Transverse colon (tissue), 4 donors: ENCODE data around the gene RELA. TPM values are rescaled to one million over a fixed set of nuclear protein-coding genes. Genes with fewer than 3 reads are reported as not detected.

Source experiments
- DNase-seq: peaks from one replicate; pipeline ENCODE4 v3.0.0-alpha.2; 2019
- H3K27ac ChIP-seq, 4 donors: fragments of 200-600 bp; sonication (generic); 2 replicates each; pipeline ENCODE4 v1.5.1; 2016 to 2018; ENCODE audit warnings: inconsistent platforms in 4 of 4
- H3K27me3 ChIP-seq: fragments of 200-600 bp; sonication (generic); 2 replicates; pipeline ENCODE4 v1.5.1; 2017; ENCODE audit warnings: inconsistent platforms
- H3K36me3 ChIP-seq, 4 donors: fragments of 200-600 bp; sonication (generic); 2 replicates each; pipeline ENCODE4 v1.5.1; 2017 to 2019; ENCODE audit warnings: inconsistent platforms in 4 of 4
- H3K4me1 ChIP-seq, 4 donors: fragments of 200-600 bp; sonication (generic); 2 replicates each; pipeline ENCODE4 v1.5.1; 2017 to 2020; ENCODE audit warnings: inconsistent platforms in 4 of 4
- H3K4me3 ChIP-seq, 4 donors: fragments of 200-600 bp; sonication (generic); 1 replicate in 1 of 4; 2 replicates in 3 of 4; pipeline versions ENCODE4 v1.5.1 to v1.6.1; 2017 to 2019; ENCODE audit warnings: inconsistent platforms in 4 of 4
- H3K9me3 ChIP-seq, 2 donors: fragments of 200-600 bp; sonication (generic); 2 replicates each; pipeline ENCODE4 v1.5.1; 2017 to 2019; ENCODE audit warnings: inconsistent platforms in 2 of 2
- EP300 ChIP-seq: sonication (generic); formaldehyde crosslinking; IDR thresholded peaks from one replicate; pipeline ENCODE4 v1.6.1; 2017; ENCODE audit warnings: antibody characterized with exemption, low read depth
- POLR2A ChIP-seq: fragments of 450-650 bp; IDR thresholded peaks from one replicate; pipeline ENCODE4 v1.6.1; 2016; ENCODE audit warnings: antibody characterized with exemption, mild to moderate bottlenecking, moderate library complexity
- POLR2AphosphoS5 ChIP-seq, 3 donors: sonication (generic); formaldehyde crosslinking; IDR thresholded peaks; one replicate each; pipeline ENCODE4 v1.6.1; 2016; ENCODE audit warnings: antibody characterized with exemption in 3 of 3
- WGBS, 2 donors: methylation state at CpG; one replicate each; pipeline ENCODE4 v1.1.5; 2018; ENCODE audit warnings: low coverage in 1 of 2; 5-methylcytosine and 5-hydroxymethylcytosine counted together
- in situ Hi-C, 4 donors: fragments of 200-750 bp; cut with MboI; loops; one replicate each; pipeline versions ENCODE4 v1.15.0 to v1.15.1; 2017; ENCODE audit warnings: low sequenced_read_pairs in 3 of 4, low pct_ligation_motif_present in 1 of 4, low pct_unique_long_range_greater_than_20kb in 1 of 4
- intact Hi-C: fragments of 100-400 bp; cut with DNase I; formaldehyde crosslinking; loops from one replicate; pipeline ENCODE4 v1.15.1; 2023; ENCODE audit warnings: low total_unique reads
- total RNA-seq, 4 donors: library from RNA; depleted of rRNA; stranded (reverse); fragments of >200 nt; gene quantifications; one replicate each; pipeline ENCODE4 v1.1.0, GENCODE V29; 2016
- TF ChIP-seq, protein P1 (sequence below), 5 experiments: fragments of 200-600 bp in 3 of 5; fragments of 450-650 bp in 2 of 5; sonication (generic) in 3 of 5; IDR thresholded peaks; 1 replicate in 2 of 5; 2 replicates in 3 of 5; pipeline ENCODE4 v1.5.1; 2016 to 2017; ENCODE audit warnings: antibody characterized with exemption in 5 of 5, inconsistent platforms in 3 of 5, mild to moderate bottlenecking in 2 of 5, moderate library complexity in 1 of 5

Gene RELA
- total RNA-seq, 4 donors from 2014 or later: 45.8 to 95.8 (median 58.4) TPM

DNA sequence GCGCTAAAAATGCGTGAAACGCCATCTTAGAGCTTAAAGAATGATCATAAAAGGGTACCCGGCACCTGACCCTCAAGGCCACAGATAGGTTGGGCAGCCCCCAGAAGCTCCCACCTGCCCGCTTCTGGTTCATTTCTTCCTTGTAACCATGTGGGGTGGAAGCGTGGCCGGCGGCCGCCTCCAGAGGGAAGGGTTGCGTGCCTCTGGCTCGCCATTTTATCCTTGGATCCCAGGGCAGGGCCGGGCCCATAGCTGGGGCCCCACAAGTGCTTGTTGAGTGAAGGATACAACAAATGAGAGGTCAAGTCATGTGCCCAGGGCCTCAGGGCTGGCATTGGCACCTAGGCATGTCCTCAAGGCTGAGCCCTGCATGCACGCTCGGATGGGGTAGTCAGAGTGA is 41.3 kb downstream of the RELA start:
- H3K4me1 ChIP-seq: peaks cover 3 to 12% (median 10%) of the 10 kb centered on the region in 4 donors
- H3K27me3 ChIP-seq: no peaks in the 10 kb centered on the region
- H3K9me3 ChIP-seq: no peaks in the 10 kb centered on the region
- TF ChIP-seq POLR2A (no peak), POLR2AphosphoS5 (IDR thresholded peaks at IDR 0.05) (no peak), EP300 (no peak)
- TF ChIP-seq, protein P1, sequence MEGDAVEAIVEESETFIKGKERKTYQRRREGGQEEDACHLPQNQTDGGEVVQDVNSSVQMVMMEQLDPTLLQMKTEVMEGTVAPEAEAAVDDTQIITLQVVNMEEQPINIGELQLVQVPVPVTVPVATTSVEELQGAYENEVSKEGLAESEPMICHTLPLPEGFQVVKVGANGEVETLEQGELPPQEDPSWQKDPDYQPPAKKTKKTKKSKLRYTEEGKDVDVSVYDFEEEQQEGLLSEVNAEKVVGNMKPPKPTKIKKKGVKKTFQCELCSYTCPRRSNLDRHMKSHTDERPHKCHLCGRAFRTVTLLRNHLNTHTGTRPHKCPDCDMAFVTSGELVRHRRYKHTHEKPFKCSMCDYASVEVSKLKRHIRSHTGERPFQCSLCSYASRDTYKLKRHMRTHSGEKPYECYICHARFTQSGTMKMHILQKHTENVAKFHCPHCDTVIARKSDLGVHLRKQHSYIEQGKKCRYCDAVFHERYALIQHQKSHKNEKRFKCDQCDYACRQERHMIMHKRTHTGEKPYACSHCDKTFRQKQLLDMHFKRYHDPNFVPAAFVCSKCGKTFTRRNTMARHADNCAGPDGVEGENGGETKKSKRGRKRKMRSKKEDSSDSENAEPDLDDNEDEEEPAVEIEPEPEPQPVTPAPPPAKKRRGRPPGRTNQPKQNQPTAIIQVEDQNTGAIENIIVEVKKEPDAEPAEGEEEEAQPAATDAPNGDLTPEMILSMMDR (IDR thresholded peaks at IDR 0.05): no peak
- DNase-seq: no peak
- H3K4me3 ChIP-seq: no peak overlapping the region
- in situ Hi-C loops: no loop called here
- intact Hi-C loops: no loop called here
- H3K27ac ChIP-seq: no peak overlapping the region
- peaks cover 0 to 26% (median 8%) of the 10 kb centered on the region in 4 donors for H3K36me3 ChIP-seq
- WGBS, 2 donors: 93 to 99% methylated on average over 3 to 14 of the region's 14 CpGs

DNA sequence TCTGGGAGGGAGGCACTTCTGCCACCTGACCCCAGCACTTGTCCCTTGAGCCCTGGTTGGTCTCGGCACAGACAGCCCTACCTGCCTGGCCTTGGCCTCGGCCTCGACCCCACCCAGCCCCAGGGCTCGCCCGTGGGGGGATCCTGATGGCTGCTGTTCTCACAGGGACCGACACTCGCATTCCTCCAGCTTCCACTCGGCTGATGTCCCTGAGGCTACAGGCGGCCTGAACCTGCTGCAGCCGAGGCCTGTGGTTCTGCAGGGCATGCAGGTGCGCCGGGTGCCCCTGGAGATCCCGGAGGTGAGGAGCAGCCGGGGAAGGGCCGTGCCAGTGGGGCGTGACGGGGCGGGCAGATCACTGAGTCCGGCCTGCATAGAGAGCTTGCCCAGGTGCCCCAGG is 42.0 kb downstream of the RELA start:
- in situ Hi-C loops: no loop called here
- no peak for TF ChIP-seq POLR2AphosphoS5 (IDR thresholded peaks at IDR 0.05)
- TF ChIP-seq POLR2A: no peak
- TF ChIP-seq, protein P1 (IDR thresholded peaks at IDR 0.05): no peak
- WGBS, 2 donors: 93 to 100% methylated on average over 1 to 19 of the region's 19 CpGs
- intact Hi-C loops: no loop called here
- Histone ChIP-seq H3K36me3 (peaks cover 0 to 25% (median 8%) of the 10 kb centered on the region in 4 donors), H3K27me3 (no peaks in the 10 kb centered on the region), H3K27ac (no peak overlapping the region), H3K4me1 (peaks cover 3 to 16% (median 13%) of the 10 kb centered on the region in 4 donors), H3K4me3 (no peak overlapping the region), H3K9me3 (no peaks in the 10 kb centered on the region)
- no peak for DNase-seq

GRCh38 chr11:65619281-65619928 is 43.3 kb downstream of the RELA start:
- Histone ChIP-seq H3K9me3 (no peaks in the 10 kb centered on the region), H3K36me3 (peaks cover 0 to 20% (median 8%) of the 10 kb centered on the region in 4 donors), H3K27me3 (no peaks in the 10 kb centered on the region), H3K4me3 (no peak overlapping the region), H3K4me1 (peaks cover 3 to 21% (median 13%) of the 10 kb centered on the region in 4 donors), H3K27ac (no peak overlapping the region)
- WGBS, 2 donors: 94% methylated on average over 29 of the region's 29 CpGs; no CpG with 5 or more reads in 1 of the 2 donors
- in situ Hi-C loops (no loop called here), intact Hi-C loops (no loop called here)
- no peak for DNase-seq
- no peak for TF ChIP-seq EP300
- no peak for TF ChIP-seq POLR2A
- TF ChIP-seq POLR2AphosphoS5 (IDR thresholded peaks at IDR 0.05): no peak
- TF ChIP-seq, protein P1 (IDR thresholded peaks at IDR 0.05): no peak

GRCh38 chr11:65618763-65619162 is 44.0 kb downstream of the RELA start:
- in situ Hi-C loops: no loop called here
- no peak overlapping the region for H3K4me3 ChIP-seq
- TF ChIP-seq, protein P1 (IDR thresholded peaks at IDR 0.05): no peak
- TF ChIP-seq POLR2AphosphoS5 (IDR thresholded peaks at IDR 0.05) (no peak), POLR2A (no peak), EP300 (no peak)
- H3K27me3 ChIP-seq: no peaks in the 10 kb centered on the region
- H3K27ac ChIP-seq: no peak overlapping the region
- DNase-seq: no peak
- intact Hi-C loops: no loop called here
- peaks cover 3 to 22% (median 13%) of the 10 kb centered on the region in 4 donors for H3K4me1 ChIP-seq
- H3K36me3 ChIP-seq: peaks cover 0 to 20% (median 7%) of the 10 kb centered on the region in 4 donors
- no peaks in the 10 kb centered on the region for H3K9me3 ChIP-seq
- WGBS, 2 donors: 97% methylated on average over 14 of the region's 14 CpGs; no CpG with 5 or more reads in 1 of the 2 donors
